HG03135 (cell line): ENCODE measurements around the gene ATPAF1.
"Not testable (repeated sequence)": the region's sequence is repeated elsewhere in the genome, so short reads cannot be mapped to it uniquely, and the experiment has no call there.

Experiments used
- ATAC-seq: cut with Tn5 transposase; IDR thresholded peaks from one replicate; pipeline ENCODE4 v1.9.1; 2021; ENCODE audit warnings: mild to moderate bottlenecking, moderate library complexity; ENCODE audit not compliant: unreplicated experiment

ATPAF1 gene

GRCh38 chr1:46681333-46682034, 13.3 kb upstream of the ATPAF1 start:
- no peak for ATAC-seq

DNA sequence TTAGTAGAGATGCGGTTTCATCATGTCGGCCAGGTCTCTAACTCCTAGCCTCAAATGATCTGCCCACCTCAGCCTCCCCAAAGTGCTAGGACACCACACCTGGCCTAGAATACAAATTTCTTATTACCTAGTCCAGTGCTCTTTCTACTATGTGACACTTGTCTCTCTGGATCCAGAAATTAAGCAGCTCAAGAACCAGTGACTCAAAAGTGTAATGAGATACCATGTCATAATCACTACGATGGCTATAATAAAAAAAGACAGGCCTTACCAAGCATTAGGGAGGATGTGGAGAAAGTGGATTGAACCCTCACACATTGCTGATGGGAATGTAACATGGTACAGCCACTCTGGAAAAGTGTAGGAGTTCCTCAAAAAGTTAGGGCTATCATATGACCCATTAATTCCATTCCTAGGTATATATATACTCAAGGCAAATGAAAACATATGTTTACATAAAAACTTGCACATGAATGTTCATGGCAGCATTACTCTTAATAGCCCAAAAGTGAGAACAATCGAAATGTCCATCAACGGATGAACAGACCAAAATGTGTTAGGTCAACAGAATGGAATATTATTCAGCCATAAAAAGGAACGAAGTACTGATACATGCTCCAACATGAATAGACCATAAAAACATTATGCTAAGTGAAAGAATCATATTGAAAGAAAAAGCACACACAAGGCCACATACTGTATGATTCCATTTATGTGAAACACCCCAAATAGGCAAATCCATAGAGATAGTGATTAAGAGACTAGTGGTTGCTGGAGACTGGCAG, 11.8 kb upstream of the ATPAF1 start:
- ATAC-seq = no peak

DNA sequence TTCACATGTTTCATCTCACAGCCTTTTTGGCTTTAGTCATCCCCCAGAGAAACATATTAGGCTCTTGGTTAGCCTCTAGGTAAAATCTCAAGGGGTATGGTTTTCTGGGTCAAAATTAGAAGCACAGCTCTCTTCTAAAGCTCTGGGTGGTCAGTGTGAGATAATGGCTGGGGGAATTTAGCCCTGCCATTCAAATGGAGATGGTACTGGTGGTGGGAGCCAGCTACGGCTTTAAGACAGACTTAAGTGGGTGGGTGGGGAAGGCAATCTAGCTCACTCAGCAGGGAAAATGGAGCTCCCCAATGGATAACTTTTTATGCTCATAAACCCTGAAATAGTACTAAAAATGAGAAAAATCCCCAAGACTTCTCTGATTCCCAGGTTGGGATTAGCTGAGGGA, 9.2 kb upstream of the ATPAF1 start:
- ATAC-seq = no peak

DNA sequence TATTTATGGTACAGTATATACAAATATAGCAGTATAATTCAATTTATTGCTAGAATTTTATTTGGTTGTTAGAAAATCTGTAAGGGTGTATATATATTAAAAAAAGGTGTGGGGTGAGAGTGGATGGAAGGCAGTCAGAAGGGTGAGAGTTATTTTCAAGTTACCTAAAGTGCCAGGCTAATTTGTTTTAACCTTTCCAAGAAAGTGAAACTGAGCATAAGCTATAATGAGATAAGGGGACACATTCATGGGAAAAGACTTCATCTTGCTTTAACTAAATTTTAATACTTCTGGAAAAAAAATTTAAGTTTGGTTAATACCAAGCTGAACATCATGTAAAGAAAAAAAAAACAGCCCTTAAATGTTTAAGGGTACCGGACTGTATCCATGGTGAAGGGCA, 8.4 kb upstream of the ATPAF1 start:
- ATAC-seq = no peak

DNA sequence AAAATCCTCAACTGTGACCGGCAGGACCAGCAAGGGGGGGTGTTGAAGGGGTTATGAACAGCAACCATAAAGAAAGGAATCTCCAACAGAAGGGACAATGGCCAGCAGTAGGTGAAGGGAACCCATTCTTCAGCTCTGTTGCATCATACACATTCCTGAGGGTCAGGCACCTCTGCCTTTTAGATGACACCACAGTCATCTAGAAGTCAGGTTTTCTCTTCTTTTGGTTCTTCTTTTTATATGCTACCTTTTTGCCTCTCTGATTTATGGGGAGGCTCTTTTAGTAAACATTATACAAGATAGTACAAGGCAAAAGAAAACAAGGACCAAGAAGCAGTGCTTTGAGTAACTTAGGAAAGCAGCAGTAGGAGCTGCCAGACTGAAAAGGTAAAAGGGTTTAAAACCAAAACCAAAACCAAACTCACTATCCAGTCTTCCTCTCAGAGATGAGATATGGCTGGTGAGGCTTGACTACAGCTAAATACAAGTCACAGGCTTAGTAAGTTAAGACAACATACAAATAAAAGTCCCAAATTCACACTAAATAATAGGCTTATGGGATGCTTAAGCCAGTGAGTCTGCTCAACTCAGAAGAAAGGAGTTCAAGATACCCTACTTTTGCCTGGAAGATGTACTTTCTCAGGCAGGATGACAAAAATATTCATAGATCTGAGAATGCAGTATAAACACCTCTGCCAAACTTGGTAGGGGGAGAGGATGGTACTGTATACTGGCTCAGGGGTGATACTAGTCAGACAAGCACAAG, 7.6 kb upstream of the ATPAF1 start:
- no peak for ATAC-seq

GRCh38 chr1:46673749-46674182, 5.6 kb upstream of the ATPAF1 start:
- ATAC-seq = no peak

GRCh38 chr1:46672696-46673095, 4.5 kb upstream of the ATPAF1 start:
- no peak for ATAC-seq

DNA sequence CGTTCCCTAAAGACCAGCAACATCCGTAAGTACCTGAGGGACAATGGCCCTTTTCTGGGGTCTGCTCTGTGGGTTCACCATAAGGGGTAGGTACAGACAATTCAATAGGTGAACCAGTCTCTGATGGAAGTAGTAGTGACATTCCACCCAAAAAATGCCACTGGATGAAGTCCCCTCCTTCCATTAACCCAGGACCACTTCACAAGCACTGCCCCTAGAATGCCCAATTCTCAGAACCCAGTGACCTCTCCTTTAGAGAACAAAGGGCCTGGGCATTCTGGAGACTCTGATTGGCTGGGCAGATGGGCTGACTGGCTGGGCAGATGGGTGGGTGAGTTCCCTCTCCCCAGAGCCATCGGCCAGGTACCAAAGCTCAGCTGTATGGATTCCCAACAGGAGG, 3.4 kb upstream of the ATPAF1 start, which contains the start of gene TEX38:
TSS of gene TEX38 (plus strand) at position 301 of the 400 bp plus-strand sequence. CDS start at position 382, 81 bp downstream.
- ATAC-seq = no peak

GRCh38 chr1:46670134-46670533, 2.0 kb upstream of the ATPAF1 start:
- ATAC-seq = no peak

DNA sequence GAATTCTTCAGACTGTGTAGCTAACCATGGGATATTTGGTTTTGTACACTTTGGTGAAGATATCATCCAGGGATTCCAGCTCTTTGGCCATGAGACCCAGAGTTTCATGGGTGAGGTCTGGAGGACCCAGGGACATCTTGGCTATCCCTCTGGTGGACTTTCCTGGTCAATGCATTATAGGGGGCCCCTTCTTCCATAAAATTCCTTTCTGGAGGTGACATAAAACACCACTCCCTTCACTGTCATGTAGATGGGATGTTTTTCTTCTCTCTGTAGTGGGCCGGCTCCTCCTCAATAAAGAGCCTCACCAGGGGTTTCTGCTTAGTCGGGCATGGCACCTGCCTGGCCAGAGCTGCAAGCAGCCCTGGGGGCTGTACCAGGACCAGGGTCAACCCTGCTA, 2.2 kb downstream of the ATPAF1 start:
- no peak for ATAC-seq

DNA sequence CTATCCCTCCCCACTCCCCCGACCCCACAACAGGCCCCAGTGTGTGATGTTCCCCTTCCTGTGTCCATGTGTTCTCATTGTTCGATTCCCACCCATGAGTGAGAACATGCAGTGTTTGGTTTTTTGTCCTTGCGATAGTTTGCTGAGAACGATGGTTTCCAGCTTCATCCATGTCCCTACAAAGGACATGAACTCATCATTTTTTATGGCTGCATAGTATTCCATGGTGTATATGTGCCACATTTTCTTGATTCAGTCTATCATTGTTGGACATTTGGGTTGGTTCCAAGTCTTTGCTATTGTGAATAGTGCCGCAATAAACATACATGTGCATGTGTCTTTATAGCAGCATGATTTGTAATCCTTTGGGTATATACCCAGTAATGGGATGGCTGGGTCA, 5.2 kb downstream of the ATPAF1 start:
- ATAC-seq = not testable (repeated sequence)

DNA sequence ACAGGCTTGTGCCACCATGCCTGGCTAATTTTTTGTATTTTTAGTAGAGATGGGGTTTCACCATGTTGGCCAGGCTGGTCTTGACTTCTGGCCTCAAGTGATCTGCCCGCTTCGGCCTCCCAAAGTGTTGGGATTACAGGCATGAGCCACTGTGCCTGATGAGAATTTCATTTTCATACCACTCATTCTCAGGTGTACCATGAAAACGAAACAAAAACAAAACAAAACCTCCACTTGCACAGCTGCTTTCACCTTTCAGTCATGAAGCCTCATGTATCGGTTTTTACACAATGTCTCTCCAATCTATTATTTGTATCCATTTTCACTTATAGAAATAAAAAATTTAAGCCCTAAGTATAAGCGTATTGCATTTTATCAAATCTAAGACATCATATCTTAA, 8.0 kb downstream of the ATPAF1 start:
- ATAC-seq = peak; percentile 83

- no peak for ATAC-seq
Observed at GRCh38 chr1:46659307-46659870, 8.8 kb downstream of the ATPAF1 start.

DNA sequence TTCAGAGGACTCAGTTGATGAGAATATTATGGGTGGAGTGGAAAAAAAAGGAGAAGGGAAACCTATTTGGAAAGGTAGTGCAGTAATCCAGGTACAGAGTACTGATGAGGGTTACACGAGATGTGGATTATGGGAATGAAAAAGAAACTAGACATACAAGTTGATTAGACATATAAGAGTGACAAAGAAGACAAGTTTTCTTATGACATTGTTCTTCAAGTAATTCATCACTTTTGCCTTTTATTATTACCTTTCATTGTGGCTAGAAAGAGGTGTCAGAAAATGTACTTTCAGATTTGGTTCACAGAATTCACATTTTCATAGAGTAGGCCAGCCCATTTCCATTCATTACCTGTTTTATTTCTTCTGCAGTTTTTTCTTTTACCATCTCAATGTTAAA, 10.4 kb downstream of the ATPAF1 start:
- ATAC-seq = no peak

DNA sequence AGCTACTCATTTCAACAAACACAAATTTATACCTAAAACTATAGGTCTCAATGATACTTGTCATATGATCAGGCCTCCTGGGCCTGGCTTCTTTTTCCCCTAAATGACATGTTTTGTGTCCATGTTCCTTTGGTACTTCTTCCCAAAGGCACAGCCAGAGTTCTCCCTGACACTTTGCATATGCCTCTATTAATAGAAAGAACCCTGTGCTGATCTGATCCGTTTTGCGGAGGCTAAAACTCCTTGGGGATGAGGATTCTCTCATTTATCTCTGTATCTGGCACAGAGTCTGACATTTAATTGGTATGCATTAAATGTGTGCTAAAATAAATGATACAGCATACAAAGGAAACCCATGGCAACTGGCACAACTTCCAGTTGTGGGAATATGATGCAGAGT, 11.5 kb downstream of the ATPAF1 start:
- ATAC-seq = no peak

GRCh38 chr1:46655848-46656247, 12.3 kb downstream of the ATPAF1 start:
- ATAC-seq = no peak

GRCh38 chr1:46654698-46655097, 13.5 kb downstream of the ATPAF1 start:
- not testable (repeated sequence) for ATAC-seq

DNA sequence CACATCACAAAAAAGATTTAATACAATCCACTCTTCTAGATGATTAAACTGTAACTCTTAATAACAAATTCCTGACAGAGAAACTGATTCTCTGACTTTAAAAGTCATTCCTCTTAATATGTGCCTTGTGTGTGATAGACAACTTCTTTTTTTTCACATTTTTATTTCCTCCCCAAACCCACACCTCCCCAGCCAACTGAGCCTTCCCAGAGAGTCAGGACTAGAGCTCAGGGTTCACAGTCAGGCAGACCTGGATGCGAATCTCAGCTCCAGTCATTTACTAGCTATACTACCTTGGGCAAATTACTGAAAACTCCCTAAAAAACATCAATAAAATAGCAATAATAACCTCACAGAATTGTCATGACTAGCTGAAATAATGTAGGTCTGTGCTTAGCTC, 14.2 kb downstream of the ATPAF1 start:
- ATAC-seq = no peak

GRCh38 chr1:46653405-46653958, 14.7 kb downstream of the ATPAF1 start:
- ATAC-seq = no peak

DNA sequence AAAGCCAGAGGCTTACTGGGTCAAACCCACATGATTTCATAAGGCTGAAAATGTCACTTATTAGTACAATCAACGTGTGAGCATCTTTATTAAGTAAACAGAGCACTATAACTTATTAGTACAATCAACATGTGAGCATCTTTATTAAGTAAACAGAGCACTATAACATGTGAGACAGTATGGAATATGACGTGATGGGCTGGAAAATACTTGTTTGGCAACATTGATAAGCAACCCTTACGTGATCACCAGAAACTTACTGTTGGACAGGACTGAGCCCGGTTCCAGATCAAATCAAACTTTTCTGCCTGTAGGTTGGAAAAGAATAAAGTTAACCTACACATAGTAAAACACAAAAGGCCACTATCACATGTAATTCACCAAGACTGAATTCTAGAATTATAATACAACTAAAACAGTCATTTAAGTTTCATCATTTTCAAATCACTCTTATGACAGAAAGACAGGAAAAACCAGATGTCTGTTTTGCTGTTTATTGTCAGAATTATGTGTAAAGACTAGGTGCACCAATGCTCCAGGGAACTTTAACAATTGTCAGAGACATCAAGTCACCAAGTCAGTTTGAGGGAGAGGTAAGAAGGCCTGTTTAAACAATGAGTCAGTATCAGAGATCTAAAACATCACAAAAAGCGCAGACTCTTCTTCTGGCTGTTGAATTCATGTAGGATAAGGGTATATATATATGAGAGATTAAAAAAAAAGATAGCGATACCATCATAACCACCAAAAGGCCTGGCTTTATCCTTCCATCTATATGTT, 15.7 kb downstream of the ATPAF1 start:
- no peak for ATAC-seq
